Epithelial cell of proximal tubule (primary cell): ENCODE measurements around the gene MAP3K9. TPM values are rescaled to one million over a fixed set of nuclear protein-coding genes. Genes with fewer than 3 reads are reported as not detected.

ENCODE experiments used
- DNase-seq: peaks from one replicate; pipeline ENCODE4 v3.0.0-alpha.2; 2011; ENCODE audit warnings: low read depth
- H3K4me3 ChIP-seq: 2 replicates; pipeline ENCODE4 v1.5.1; 2011; ENCODE audit warnings: low read depth, mild to moderate bottlenecking, low read length
- total RNA-seq: library from RNA; depleted of rRNA; stranded (reverse); fragments of >200 nt; gene quantifications from 2 replicates; pipeline ENCODE4 v1.2.3, GENCODE V29; 2015
- TF ChIP-seq, protein P1 (sequence below): conservative IDR thresholded peaks from 2 replicates; pipeline ENCODE4 v1.5.1; 2012; ENCODE audit warnings: low read depth, mild to moderate bottlenecking, low read length

The MAP3K9 gene
- total RNA-seq, 1 donor from 2014 or later: 16.7 TPM

DNA sequence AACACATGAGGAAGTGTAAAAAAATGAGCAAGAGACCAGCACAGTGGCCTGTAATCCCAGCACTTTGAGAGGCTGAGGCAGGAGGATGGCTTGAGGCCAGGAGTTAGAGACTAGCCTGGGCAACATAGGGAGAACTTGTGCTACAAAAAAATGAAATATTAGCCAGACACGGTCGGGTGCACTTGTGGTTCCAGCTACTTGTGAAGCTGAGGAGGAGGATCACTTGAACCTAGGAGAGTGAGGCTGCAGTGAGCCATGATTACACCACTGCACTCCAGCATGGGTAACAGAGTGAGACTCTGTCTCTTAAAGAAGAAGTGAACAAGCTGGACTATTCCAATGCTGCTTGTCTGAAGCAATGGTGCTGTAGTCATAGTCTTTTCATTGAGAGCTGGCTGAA lies 36.3 kb upstream of the MAP3K9 start:
- DNase-seq: no peak
- H3K4me3 ChIP-seq: no peak overlapping the region
- TF ChIP-seq, protein P1, sequence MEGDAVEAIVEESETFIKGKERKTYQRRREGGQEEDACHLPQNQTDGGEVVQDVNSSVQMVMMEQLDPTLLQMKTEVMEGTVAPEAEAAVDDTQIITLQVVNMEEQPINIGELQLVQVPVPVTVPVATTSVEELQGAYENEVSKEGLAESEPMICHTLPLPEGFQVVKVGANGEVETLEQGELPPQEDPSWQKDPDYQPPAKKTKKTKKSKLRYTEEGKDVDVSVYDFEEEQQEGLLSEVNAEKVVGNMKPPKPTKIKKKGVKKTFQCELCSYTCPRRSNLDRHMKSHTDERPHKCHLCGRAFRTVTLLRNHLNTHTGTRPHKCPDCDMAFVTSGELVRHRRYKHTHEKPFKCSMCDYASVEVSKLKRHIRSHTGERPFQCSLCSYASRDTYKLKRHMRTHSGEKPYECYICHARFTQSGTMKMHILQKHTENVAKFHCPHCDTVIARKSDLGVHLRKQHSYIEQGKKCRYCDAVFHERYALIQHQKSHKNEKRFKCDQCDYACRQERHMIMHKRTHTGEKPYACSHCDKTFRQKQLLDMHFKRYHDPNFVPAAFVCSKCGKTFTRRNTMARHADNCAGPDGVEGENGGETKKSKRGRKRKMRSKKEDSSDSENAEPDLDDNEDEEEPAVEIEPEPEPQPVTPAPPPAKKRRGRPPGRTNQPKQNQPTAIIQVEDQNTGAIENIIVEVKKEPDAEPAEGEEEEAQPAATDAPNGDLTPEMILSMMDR: no peak

DNA sequence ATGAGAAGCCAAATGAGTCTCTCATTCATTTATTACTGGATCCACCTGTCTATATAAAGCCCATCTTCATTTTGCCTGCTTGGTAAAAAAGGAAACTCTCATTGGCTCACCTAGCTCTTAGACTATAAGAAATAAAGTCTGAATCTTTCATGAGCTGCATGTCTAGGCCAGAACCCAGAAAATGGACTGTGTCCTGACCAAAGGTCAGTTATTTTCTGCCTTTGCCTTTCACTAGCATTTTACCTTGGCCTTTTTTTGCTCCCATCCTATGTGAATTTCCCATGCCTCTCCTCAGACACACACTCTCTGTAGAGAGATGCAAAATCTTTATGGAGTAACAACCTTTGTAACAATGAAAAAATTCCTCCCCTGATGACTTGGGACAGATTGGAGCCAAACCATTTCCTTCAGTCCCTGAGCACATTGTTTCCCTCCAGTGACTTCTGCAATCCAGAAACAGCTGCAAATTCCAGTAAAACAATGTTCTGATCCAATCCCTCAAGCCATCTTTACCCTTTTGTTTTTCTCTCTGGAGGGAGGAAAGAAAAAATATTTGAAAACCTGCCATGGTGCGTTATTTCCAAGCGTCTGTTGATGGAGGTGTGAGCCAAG lies 33.6 kb upstream of the MAP3K9 start:
- no peak overlapping the region for H3K4me3 ChIP-seq
- no peak for DNase-seq
- TF ChIP-seq, protein P1: no peak

DNA sequence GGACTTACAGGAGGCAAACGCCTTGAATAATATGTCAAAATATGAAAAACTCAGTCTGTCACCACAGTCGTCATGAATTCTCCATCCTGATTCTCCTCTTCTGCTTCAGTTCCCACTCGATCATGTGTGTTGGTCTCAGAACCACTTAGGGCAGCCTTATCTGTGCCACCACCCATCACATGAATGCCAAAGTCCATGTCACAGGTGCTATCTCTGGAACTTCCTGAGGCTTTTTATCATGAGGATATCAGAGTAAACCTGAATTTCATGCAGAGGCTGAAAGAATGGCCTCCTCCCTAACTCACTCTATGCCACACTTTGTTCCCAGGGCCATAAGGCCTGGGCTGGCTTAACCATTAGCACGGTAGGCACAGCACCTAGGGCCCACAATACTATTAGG lies 28.8 kb upstream of the MAP3K9 start:
- TF ChIP-seq, protein P1: no peak
- no peak overlapping the region for H3K4me3 ChIP-seq
- no peak for DNase-seq

DNA sequence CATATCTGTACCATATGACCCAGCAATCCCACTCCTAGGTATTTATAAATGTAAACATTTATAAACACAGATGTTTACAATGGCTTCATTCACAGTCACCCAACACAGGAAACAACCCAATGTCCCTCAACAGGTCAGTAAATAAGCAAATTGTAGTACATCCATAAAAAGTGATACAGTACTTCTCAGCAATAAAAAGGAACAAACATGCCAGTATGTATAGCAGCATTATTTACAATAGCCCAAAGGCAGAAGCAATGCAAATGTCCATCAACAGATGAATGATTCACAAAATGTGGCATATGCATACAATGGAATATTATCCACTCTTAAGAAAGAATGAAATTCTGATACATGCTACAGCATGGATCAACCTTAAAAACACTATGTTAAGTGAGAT lies 27.6 kb upstream of the MAP3K9 start:
- H3K4me3 ChIP-seq: no peak overlapping the region
- TF ChIP-seq, protein P1: no peak
- no peak for DNase-seq

DNA sequence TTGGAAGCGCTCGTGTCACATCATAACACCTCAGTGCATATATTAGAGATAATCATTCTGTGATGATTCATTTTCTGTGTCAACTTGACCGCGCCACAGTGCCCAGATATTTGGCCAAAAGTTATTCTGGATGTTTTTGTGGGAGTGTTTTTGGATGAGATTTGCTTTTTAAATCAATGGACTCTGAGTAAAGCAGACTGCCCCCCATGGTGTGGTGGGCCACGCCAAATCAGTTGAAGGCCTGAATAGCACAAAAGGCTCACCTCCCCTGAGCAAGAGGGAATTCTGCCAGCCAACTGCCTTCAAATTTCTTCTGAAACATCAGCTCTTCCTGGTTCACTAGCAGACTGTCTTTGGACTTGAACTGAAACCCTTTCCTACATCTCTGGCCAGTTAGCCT lies 24.6 kb upstream of the MAP3K9 start:
- H3K4me3 ChIP-seq: no peak overlapping the region
- TF ChIP-seq, protein P1: no peak
- DNase-seq: no peak

DNA sequence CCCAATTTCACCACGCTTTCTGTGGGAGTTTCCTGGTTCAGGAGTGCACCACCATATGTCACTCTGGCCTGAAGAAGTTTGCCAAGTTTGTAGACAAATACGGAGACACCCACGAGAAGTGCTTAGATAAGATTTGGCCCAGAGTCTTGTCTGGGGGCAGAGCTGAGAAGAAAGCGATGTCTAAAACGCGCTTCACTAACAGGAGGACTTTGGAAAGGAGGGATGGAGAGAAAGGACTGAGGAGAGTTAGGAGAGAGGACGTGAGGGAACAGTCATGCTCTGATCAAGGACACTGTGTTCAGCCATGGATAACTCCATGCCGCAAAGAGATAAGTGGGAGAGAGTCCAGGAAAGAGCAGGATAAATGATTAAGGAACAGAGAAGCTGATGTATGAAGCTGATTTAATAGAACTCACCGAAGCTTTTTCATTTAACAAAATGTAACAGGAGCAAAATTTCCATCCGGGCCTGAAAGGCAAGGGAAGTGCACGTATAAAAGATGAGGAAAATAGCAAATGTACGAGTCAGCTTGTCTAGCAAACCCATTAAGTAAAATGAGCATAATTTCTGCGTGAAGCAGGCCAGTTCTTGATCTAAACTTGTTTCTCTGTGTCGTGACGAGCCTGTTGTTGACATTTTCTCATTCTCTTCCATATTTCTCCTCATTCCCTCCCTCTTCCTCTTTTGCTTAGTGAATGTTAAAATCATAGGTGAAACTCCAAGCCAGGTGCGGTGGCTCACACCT lies 23.4 kb upstream of the MAP3K9 start:
- TF ChIP-seq, protein P1: no peak
- no peak for DNase-seq
- no peak overlapping the region for H3K4me3 ChIP-seq
